SU-DHL-6 (cell line): ENCODE data around the gene BMX.

Experiments
- CTCF ChIP-seq: fragments of 200-600 bp; sonication (generic); IDR thresholded peaks from one replicate; pipeline ENCODE4 v1.5.1; 2017; ENCODE audit warnings: antibody characterized with exemption, mild to moderate bottlenecking, low read length, moderate library complexity; ENCODE audit not compliant: insufficient read depth, poor library complexity, severe bottlenecking
- EZH2phosphoT487 ChIP-seq: fragments of 200-600 bp; sonication (generic), shearing (Covaris generic); conservative IDR thresholded peaks from 2 replicates; pipeline ENCODE4 v1.6.1; 2018; ENCODE audit warnings: mild to moderate bottlenecking, antibody characterized with exemption, low read length, moderate library complexity, mixed read lengths

- TF ChIP-seq CTCF = no peak
- TF ChIP-seq EZH2phosphoT487 = no peak
These were observed 28.1 kb upstream of the BMX start for GRCh38 chrX:15472531-15472930.
